Astrocyte (in vitro differentiated cells and primary cell): ENCODE results near the gene CTTNBP2NL.

ENCODE experiments used
- CTCF ChIP-seq: IDR thresholded peaks from 2 replicates; pipeline ENCODE4 v1.5.1; 2011; ENCODE audit warnings: low read depth, mild to moderate bottlenecking, inconsistent platforms, low read length, moderate library complexity; ENCODE audit not compliant: insufficient read depth
- EZH2 ChIP-seq: IDR thresholded peaks from 2 replicates; pipeline ENCODE4 v1.6.1; 2012; ENCODE audit warnings: mild to moderate bottlenecking, low read length, inconsistent platforms; ENCODE audit not compliant: insufficient read depth

DNA sequence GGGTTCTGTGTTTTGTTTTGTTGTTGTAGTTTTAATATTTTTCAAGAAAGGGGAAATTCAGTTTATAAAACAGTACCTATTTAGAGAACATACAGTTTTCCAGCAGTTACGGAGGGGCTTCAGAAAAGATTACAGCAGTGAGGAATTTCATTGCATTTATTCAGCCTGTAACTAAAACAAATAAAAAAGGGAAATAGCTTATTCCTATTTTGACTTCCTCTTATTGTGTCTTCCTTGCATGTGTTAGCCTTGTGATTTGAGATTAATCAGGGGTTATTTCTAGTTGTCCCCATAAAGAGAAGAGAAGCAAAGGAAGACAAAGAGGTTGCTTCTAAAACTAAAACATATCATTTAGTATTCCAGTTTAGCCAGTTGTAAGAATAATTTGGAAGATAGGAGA lies 35.0 kb downstream of the CTTNBP2NL start:
- TF ChIP-seq CTCF (no peak), EZH2 (no peak)
